ENCODE measurements around the gene SLC23A2.
A peak's percentile ranks its signal among the peaks of the same experiment; 100 is the strongest.
"Not testable (repeated sequence)": the region's sequence is repeated elsewhere in the genome, so short reads cannot be mapped to it uniquely, and the experiment has no call there.

The SLC23A2 gene

DNA sequence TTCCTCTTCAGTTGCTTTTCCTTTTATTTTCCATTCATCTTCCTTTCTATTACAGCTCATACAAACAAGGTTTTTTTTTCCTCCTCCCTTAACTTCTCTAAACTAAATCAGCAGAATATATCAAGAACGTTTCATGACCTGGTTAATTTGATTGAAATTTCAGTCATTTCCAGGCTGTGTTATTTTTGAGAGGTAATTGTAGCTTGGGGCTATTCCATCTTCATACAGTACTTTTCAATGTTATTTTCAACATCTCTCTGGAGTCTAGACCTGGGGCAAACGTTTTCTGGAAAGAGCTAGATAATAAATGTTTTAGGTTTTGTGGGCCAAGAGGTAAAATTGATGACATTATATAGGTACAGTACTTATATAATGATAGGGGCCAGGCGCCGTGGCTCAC is 4.0 kb upstream of the SLC23A2 start:
- DNase-seq (ENCODE audit: low read depth): no peak

- DNase-seq (ENCODE audit: low read depth): not testable (repeated sequence)
Observed at GRCh38 chr20:5004825-5005224, 3.5 kb upstream of the SLC23A2 start.

DNA sequence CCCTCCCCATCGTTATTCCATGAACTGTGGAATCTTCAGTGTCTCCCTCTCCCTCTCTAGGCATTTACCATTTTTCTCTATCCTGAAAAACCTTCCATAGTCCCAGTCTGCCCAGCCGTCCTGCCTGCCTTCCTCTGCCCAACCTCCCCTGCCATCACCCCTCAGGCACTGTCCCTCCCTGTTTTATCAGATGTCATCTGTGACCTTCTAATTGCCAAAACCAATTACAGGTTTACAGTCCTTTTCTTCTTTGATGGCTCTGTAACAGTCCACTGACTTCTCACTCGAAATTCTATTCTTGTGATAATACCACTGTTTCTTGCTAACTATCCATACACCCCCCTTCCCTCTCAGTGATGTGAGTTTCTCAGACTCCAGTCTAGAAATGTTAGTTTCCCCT is 2.3 kb upstream of the SLC23A2 start:
- DNase-seq (ENCODE audit: low read depth): no peak

GRCh38 chr20:5002077-5002413 is 735 bp upstream of the SLC23A2 start:
- DNase-seq (ENCODE audit: low read depth): no peak

GRCh38 chr20:5000263-5001173 is 792 bp downstream of the SLC23A2 start:
- DNase-seq (ENCODE audit: low read depth): no peak

- no peak for DNase-seq (ENCODE audit: low read depth)
Observed at GRCh38 chr20:4999788-5000187, 1.5 kb downstream of the SLC23A2 start.

DNA sequence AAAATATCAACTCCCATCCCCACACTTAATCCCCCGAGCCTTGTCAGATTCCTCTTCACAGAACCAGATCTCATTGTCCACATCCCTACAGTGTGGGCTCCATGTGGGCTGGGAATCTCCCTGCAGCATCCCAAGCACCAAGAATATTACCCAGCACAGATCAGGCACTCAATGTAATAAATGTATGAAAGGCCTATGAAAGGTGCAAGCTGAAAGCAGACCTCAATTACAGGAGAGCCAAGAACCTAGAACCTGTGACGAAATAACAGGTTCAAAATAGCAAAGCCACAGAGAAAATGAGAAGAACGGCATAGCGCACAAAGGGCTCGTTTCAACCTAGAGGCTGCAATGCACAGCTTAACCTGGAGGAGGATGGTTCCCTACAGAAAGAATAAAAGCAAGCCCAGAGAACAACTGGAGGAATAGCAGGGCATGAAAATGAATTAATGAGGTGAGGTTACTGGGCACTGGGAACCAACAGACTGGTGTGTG is 3.1 kb downstream of the SLC23A2 start:
- no peak for DNase-seq (ENCODE audit: low read depth)

- no peak for DNase-seq (ENCODE audit: low read depth)
Observed at GRCh38 chr20:4997222-4997621, 4.1 kb downstream of the SLC23A2 start.

DNA sequence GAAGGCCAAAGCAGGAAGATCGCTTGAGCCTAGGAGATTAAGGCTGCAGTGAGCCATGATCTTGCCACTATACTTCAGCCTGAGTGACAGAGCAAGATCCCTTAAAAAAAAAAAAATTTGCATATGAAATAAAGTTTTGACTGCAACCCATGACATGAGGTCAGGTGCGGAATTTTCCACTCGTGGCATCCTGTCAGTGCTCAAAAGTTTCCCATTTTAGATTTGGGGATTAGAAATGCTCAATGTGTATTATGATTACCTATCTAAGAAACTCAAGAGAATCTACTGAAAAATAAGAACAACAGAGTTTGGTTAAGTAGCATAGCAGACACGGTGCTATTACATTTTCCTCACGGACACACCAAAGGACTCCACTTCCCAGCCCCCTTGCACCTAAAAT is 11.7 kb downstream of the SLC23A2 start:
- no peak for DNase-seq (ENCODE audit: low read depth)

- no peak for DNase-seq (ENCODE audit: low read depth)
Observed at GRCh38 chr20:4987130-4987529, 14.2 kb downstream of the SLC23A2 start.

GRCh38 chr20:4985658-4986057 is 15.7 kb downstream of the SLC23A2 start:
- DNase-seq (ENCODE audit: low read depth): no peak

- DNase-seq (ENCODE audit: low read depth): no peak
Observed at GRCh38 chr20:4982281-4982680, 19.0 kb downstream of the SLC23A2 start.

DNA sequence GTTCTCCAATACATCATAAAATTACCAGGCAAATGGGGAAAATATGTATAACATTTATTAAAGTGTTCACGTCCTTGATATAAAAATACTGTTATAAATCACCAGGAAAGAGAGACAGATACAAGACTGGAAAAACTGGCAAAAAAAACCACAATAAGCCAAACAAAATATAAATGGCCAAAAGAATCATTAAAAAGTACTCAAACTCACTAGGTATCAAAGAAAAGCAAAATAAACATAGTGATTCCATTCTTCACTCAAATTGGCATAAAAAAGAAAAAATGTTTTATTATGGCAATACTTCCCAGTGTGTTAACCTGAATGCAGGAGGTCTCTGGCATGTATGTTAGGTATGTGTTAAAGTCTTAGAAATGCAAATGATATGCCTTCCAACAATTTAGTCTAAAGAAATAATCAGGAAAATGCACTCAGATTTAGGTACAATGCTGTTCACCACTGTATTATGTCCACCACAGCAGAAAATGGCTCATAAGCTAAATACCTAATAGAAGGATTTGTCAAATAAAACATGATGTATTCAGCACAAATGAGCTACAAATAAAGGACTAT is 21.4 kb downstream of the SLC23A2 start:
- DNase-seq (ENCODE audit: low read depth): no peak

GRCh38 chr20:4978050-4978918 is 23.0 kb downstream of the SLC23A2 start:
- DNase-seq (ENCODE audit: low read depth): no peak

- not testable (repeated sequence) for DNase-seq (ENCODE audit: low read depth)
Observed at GRCh38 chr20:4976014-4976413, 25.3 kb downstream of the SLC23A2 start.

- peak; percentile 50 for DNase-seq (ENCODE audit: low read depth)
Observed at GRCh38 chr20:4973330-4974097, 27.8 kb downstream of the SLC23A2 start.

- no peak for DNase-seq (ENCODE audit: low read depth)
Observed at GRCh38 chr20:4972506-4973251, 28.6 kb downstream of the SLC23A2 start.

- no peak for DNase-seq (ENCODE audit: low read depth)
Observed at GRCh38 chr20:4971064-4971463, 30.2 kb downstream of the SLC23A2 start.

DNA sequence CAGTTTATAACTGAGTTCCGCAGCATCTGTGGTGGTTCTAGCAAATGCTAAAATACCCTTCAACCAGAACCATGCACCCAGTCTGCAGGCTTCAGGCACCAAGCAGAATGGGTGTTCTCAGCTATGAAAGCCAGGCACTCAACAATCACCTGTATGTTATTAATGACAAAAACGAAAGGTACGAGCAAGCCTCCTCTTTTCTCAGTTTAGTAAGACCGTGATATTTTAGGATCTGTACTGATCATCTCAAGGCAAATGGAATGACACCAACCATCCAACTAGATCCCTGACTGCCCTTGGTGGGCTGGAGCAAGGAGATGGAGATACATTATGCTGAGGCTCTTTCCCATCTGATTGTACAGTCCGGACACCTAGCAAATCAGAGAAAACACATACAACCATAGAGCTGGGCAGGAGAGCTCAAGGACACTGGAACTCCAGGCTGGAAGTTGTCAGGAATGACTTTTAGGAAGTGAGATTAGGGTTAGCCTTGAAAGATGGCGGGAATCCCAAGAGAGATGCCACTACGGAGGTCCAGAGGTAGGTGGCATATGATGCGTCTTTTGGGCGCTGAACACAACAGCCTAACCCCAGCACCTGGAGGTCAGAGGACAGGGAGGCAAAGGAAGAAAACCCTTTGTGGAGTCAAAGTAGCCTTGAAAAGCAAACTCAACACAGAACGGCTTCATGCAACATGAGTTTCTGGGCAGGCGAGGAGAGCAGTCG is 33.4 kb downstream of the SLC23A2 start:
- DNase-seq (ENCODE audit: low read depth): no peak

Data from HS-5 (cell line).